CD4-positive, alpha-beta T cell (primary cell): ENCODE data around the gene SNRNP200. TPM values are rescaled to one million over a fixed set of nuclear protein-coding genes. Genes with fewer than 3 reads are reported as not detected.

Experiments used
- ATAC-seq: fragments of 200-7000 bp; cut with Tn5 transposase; one replicate; pipeline ENCODE4 v1.10.0; 2022; ENCODE audit warnings: mild to moderate bottlenecking; ENCODE audit not compliant: poor library complexity
- CTCF ChIA-PET: fragments of 350-600 bp; sonication (Branson Sonifier 250); formaldehyde crosslinking; loops from one replicate; lab custom pipeline; 2021; ENCODE audit warnings: antibody characterized with exemption, inconsistent platforms; lab: Charles Lee
- POLR2A ChIA-PET: fragments of 350-600 bp; sonication (Branson Sonifier 250); formaldehyde crosslinking; loops from one replicate; lab custom pipeline; 2021; ENCODE audit warnings: antibody characterized with exemption, inconsistent platforms; lab: Charles Lee
- DNase-seq, 14 experiments: peaks; one replicate each; pipeline ENCODE4 v3.0.0-alpha.2; 2013 to 2020; ENCODE audit warnings: mixed read lengths in 2 of 14
- H3K27ac ChIP-seq, 2 donors: one replicate each; pipeline versions ENCODE4 v1.5.1 to v1.7.0; 2013; ENCODE audit warnings: low read length in 2 of 2, low read depth in 1 of 2, mild to moderate bottlenecking in 1 of 2
- H3K27me3 ChIP-seq, 2 experiments: 1 replicate in 1 of 2; 2 replicates in 1 of 2; pipeline versions ENCODE4 v1.6.1 to v1.7.0; 2013; ENCODE audit warnings: low read length in 2 of 2, control low read depth in 1 of 2, mild to moderate bottlenecking in 1 of 2, moderate library complexity in 1 of 2; ENCODE audit not compliant: insufficient read depth in 2 of 2, control insufficient read depth in 1 of 2
- H3K36me3 ChIP-seq: one replicate; pipeline ENCODE4 v1.6.1; 2013; ENCODE audit warnings: low read length, control low read depth; ENCODE audit not compliant: insufficient read depth
- H3K4me1 ChIP-seq: one replicate; pipeline ENCODE4 v1.6.1; 2013; ENCODE audit warnings: low read length, control low read depth; ENCODE audit not compliant: insufficient read depth
- H3K4me3 ChIP-seq: one replicate; pipeline ENCODE4 v1.5.1; 2013; ENCODE audit warnings: mild to moderate bottlenecking, low read length, moderate library complexity
- H3K9me3 ChIP-seq, 2 experiments: 1 replicate in 1 of 2; 2 replicates in 1 of 2; pipeline versions ENCODE4 v1.6.1 to v1.7.0; 2013; ENCODE audit warnings: low read length in 2 of 2, mild to moderate bottlenecking in 2 of 2, control low read depth in 1 of 2, moderate library complexity in 1 of 2; ENCODE audit not compliant: control insufficient read depth in 1 of 2, insufficient read depth in 1 of 2
- H3K27ac Mint-ChIP-seq: one replicate; pipeline ENCODE4 v1.8.0; 2020; ENCODE audit warnings: mixed read lengths
- H3K27me3 Mint-ChIP-seq: one replicate; pipeline ENCODE4 v1.8.0; 2021; ENCODE audit warnings: mixed read lengths
- H3K36me3 Mint-ChIP-seq: one replicate; pipeline ENCODE4 v1.8.0; 2021; ENCODE audit warnings: low read depth, mixed read lengths
- H3K4me1 Mint-ChIP-seq: one replicate; pipeline ENCODE4 v1.8.0; 2021; ENCODE audit warnings: low read depth, mixed read lengths
- H3K4me3 Mint-ChIP-seq: one replicate; pipeline ENCODE4 v1.8.0; 2020; ENCODE audit warnings: mild to moderate bottlenecking, mixed read lengths
- H3K9me3 Mint-ChIP-seq: one replicate; pipeline ENCODE4 v1.8.0; 2020; ENCODE audit warnings: mixed read lengths
- intact Hi-C, 2 experiments: fragments of 100-400 bp; cut with DNase I in 1 of 2; cut with micrococcal nuclease in 1 of 2; formaldehyde crosslinking; loops; one replicate each; pipeline versions ENCODE4 v1.15.1 to v1.9.0; 2023 to 2025; cut with DNase I, micrococcal nuclease
- polyA plus RNA-seq, 2 donors: library from polyadenylated mRNA; unstranded; fragments of 120-200 nt; gene quantifications; one replicate each; pipeline ENCODE4 v1.2.1, GENCODE V29; 2013
- total RNA-seq, 174 experiments: library from RNA in 2 of 174; stranded (reverse) in 2 of 174; gene quantifications; one replicate each; pipeline ENCODE4 v1.2.3 and lab custom pipeline; 2021 to 2026
- TF ChIP-seq, protein P1 (sequence below): fragments of 200-600 bp; IDR thresholded peaks from one replicate; pipeline ENCODE4 v1.8.0; 2022; ENCODE audit warnings: antibody characterized with exemption, mild to moderate bottlenecking

SNRNP200 gene
- total RNA-seq = 100 to 1,000 TPM; 274 to 297 TPM
- polyA plus RNA-seq (2013, experiment 1 of 2) = 142 TPM
- polyA plus RNA-seq (2013, experiment 2 of 2) = 164 TPM
- total RNA-seq (lab: John Stamatoyannopoulos, UW) = 159 to 719 (median 447) reads per million in 172 experiments

- intact Hi-C loops = loop anchor here (1.0 to 5.0 kb wide), 9 partner anchors 16 to 233 kb away; partner anchors contain the start of genes CIAO1 (in 2 of the 2) and ARID5A (in 1 of the 2)
- DNase-seq (peak; percentile 83 to 97 (median 88)), ATAC-seq (peak; percentile 83)
- H3K4me3 Mint-ChIP-seq = peak within 1 kb of the TSS; percentile 94
- H3K4me1 Mint-ChIP-seq = peaks cover 58% of the 10 kb centered on the region
- H3K36me3 Mint-ChIP-seq = peaks cover 58% of the 10 kb centered on the region
- peak within 1 kb of the TSS; percentile 97 for H3K27ac Mint-ChIP-seq
- no peaks in the 10 kb centered on the region for H3K27me3 Mint-ChIP-seq
- TF ChIP-seq, protein P1, sequence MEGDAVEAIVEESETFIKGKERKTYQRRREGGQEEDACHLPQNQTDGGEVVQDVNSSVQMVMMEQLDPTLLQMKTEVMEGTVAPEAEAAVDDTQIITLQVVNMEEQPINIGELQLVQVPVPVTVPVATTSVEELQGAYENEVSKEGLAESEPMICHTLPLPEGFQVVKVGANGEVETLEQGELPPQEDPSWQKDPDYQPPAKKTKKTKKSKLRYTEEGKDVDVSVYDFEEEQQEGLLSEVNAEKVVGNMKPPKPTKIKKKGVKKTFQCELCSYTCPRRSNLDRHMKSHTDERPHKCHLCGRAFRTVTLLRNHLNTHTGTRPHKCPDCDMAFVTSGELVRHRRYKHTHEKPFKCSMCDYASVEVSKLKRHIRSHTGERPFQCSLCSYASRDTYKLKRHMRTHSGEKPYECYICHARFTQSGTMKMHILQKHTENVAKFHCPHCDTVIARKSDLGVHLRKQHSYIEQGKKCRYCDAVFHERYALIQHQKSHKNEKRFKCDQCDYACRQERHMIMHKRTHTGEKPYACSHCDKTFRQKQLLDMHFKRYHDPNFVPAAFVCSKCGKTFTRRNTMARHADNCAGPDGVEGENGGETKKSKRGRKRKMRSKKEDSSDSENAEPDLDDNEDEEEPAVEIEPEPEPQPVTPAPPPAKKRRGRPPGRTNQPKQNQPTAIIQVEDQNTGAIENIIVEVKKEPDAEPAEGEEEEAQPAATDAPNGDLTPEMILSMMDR = no peak
- ChIA-PET POLR2A (interaction anchor here (0.8 to 4.2 kb wide), 16 partner anchors 10 to 658 kb away, joined by 3 to 59 read pairs (median 5); partner anchors contain the start of genes ITPRIPL1, NCAPH and STARD7), CTCF (interaction anchor here (1.0 to 1.9 kb wide), 6 partner anchors 11 to 102 kb away, joined by 3 to 9 read pairs (median 6); partner anchors contain the start of gene NCAPH)
- H3K9me3 ChIP-seq = no peaks in the 10 kb centered on the region
- H3K36me3 ChIP-seq = peaks cover 46% of the 10 kb centered on the region
- H3K4me3 ChIP-seq = peak within 1 kb of the TSS; percentile 100
- peaks cover 48% of the 10 kb centered on the region for H3K4me1 ChIP-seq
- H3K9me3 Mint-ChIP-seq = no peaks in the 10 kb centered on the region
- H3K27me3 ChIP-seq = no peaks in the 10 kb centered on the region
- peak within 1 kb of the TSS; percentile 97 for H3K27ac ChIP-seq
These were observed at the start of gene SNRNP200 for GRCh38 chr2:96305091-96305978. SNRNP200 (minus strand) TSS chr2:96305546; CDS start chr2:96305437, 109 bp downstream.

DNA sequence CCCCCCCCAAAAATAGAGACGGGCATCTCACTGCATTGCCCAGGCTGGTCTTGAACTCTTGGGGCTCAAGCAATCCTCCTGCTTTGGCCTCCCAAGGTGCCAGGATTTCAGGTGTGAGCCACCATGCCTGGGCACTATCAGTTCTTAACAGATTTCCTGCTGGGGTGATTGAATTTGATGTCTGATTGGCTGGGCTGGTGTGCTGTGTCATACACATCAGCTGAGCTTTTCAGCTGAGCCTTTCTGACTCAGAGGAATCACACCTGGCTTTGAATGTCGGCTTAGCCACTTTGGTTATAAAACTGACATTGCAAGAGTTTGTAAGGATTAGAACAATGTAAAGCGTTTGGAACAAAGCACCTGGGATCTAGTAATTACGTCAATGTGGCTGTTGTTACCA lies 49.1 kb upstream of the SNRNP200 start:
- ATAC-seq (no peak), DNase-seq (no peak)
- no peaks in the 10 kb centered on the region for H3K36me3 Mint-ChIP-seq
- ChIA-PET CTCF (no interaction called here), POLR2A (no interaction called here)
- Histone ChIP-seq H3K36me3 (peaks cover 4% of the 10 kb centered on the region), H3K4me1 (peaks cover 5% of the 10 kb centered on the region), H3K27ac (no peak overlapping the region), H3K27me3 (no peaks in the 10 kb centered on the region), H3K4me3 (no peak overlapping the region), H3K9me3 (no peaks in the 10 kb centered on the region)
- no peak overlapping the region for H3K4me3 Mint-ChIP-seq
- no peak overlapping the region for H3K27ac Mint-ChIP-seq
- TF ChIP-seq, protein P1 = no peak
- no peaks in the 10 kb centered on the region for H3K27me3 Mint-ChIP-seq
- intact Hi-C loops = no loop called here
- H3K4me1 Mint-ChIP-seq = peaks cover 6% of the 10 kb centered on the region
- no peaks in the 10 kb centered on the region for H3K9me3 Mint-ChIP-seq

DNA sequence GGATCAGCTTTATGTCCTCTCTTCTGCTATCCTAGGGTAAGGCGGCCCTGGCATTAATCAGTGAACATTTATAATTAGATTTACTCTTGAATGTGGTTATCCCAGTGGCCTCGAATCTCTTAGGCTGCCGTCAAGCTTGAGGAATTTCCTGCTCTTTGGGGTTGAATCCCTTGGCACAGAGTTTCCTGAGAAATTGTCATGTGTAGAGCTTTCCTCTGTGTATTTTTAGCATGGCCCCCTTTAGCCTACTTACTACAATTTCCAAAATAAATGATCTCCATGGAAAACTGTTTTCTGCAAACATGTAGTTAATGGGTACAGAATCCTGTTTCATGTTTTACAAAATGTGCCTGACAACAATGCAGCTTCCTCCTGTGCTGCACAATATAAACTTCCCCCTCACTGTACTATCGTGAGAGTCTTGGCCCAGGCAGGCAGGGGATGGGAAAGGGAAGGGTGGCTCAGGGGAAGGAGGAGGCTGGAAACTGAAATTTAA lies 48.3 kb upstream of the SNRNP200 start:
- no peak for DNase-seq
- ChIA-PET CTCF (no interaction called here), POLR2A (no interaction called here)
- intact Hi-C loops = no loop called here
- Histone ChIP-seq H3K27ac (no peak overlapping the region), H3K36me3 (peaks cover 4% of the 10 kb centered on the region), H3K4me1 (no peaks in the 10 kb centered on the region), H3K9me3 (no peaks in the 10 kb centered on the region), H3K4me3 (no peak overlapping the region), H3K27me3 (no peaks in the 10 kb centered on the region)
- H3K27ac Mint-ChIP-seq = no peak overlapping the region
- no peaks in the 10 kb centered on the region for H3K4me1 Mint-ChIP-seq
- no peaks in the 10 kb centered on the region for H3K9me3 Mint-ChIP-seq
- TF ChIP-seq, protein P1 = no peak
- no peak overlapping the region for H3K4me3 Mint-ChIP-seq
- no peaks in the 10 kb centered on the region for H3K36me3 Mint-ChIP-seq
- H3K27me3 Mint-ChIP-seq = no peaks in the 10 kb centered on the region
- ATAC-seq = no peak
